LHCN-M2 (cell line): Measurements from ENCODE around the gene MAMSTR. TPM values are rescaled to one million over a fixed set of nuclear protein-coding genes. Genes with fewer than 3 reads are reported as not detected.

Experiments
- DNase-seq: peaks from one replicate; pipeline ENCODE4 v3.0.0-alpha.2; 2012; ENCODE audit warnings: low read depth
- total RNA-seq: library from RNA; depleted of rRNA; stranded (reverse); fragments of >200 nt; gene quantifications from 2 replicates; pipeline ENCODE4 v1.2.3, GENCODE V29; 2014; rRNA removed

MAMSTR gene
- total RNA-seq, 1 experiment from 2014 or later: 3.5 TPM

DNA sequence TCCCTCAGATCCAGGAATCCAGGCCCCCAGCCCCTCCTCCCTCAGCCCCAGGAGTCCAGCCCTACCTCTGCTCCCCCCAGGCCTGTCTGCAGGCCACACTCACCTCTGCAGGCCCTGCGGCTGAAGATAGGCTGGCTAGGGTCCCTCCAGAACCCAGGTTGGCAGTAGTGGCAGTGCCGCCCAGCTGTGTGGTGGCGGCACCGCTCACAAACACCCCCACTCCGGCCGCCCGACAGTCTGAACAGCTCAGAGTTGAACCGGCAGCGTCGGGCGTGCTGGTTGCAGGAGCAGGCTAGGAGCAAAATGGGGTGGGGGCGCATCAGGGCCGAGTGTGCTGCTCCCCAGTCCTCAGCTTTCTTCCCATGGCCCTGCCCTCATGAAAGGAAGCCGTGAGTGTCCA lies 55.0 kb downstream of the MAMSTR start:
- no peak for DNase-seq

DNA sequence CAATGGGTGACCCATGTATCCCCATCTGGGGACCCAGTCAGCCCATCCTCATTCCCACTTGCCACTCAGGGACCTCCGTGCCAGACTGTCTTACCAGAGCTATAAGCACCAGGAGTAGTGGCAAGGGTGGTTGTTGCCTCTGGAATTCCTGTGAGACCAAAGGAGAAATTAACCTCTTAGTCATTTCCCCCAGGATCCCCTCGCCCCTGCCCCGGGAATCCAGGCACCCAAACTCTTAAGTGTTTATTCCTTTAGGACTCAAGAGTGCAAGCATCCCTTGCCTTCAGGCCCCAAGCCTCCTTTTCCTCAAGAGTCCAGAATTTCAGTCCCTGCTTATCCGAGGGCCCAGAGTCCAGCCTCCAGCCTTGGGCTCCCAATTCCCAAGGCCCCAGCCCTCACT lies 55.9 kb downstream of the MAMSTR start:
- DNase-seq: no peak

Other genes with a start within 250 kb of the MAMSTR start
- 0.06 and 0.13 TPM in 2 replicates for gene LMTK3, start 207.9 kb downstream of the MAMSTR start, total RNA-seq
- not detected in 2 replicates for gene SULT2B1, start 167.6 kb downstream of the MAMSTR start, total RNA-seq
- gene SPACA4, start 113.0 kb downstream of the MAMSTR start, total RNA-seq: not detected in 2 replicates
- gene FAM83E, start 104.6 kb downstream of the MAMSTR start, total RNA-seq: not detected in 2 replicates
- gene RPL18, start 100.5 kb downstream of the MAMSTR start, total RNA-seq: 1,651 and 2,205 TPM in 2 replicates
- 13.3 and 16.2 TPM in 2 replicates for gene SPHK2, start 100.2 kb downstream of the MAMSTR start, total RNA-seq
- gene DBP, start 82.3 kb downstream of the MAMSTR start, total RNA-seq: 2.9 and 4.8 TPM in 2 replicates
- gene CA11, start 73.5 kb downstream of the MAMSTR start, total RNA-seq: 0.83 and 2.4 TPM in 2 replicates
- not detected in 2 replicates for gene NTN5, start 46.7 kb downstream of the MAMSTR start, total RNA-seq
- not detected in 2 replicates for gene FUT2, start 23.8 kb downstream of the MAMSTR start, total RNA-seq
- 0.11 and 0.26 TPM in 2 replicates for gene RASIP1, start 20.9 kb upstream of the MAMSTR start, total RNA-seq
- gene IZUMO1, start 27.2 kb upstream of the MAMSTR start, total RNA-seq: not detected in 2 replicates
- gene FUT1, start 32.9 kb upstream of the MAMSTR start, total RNA-seq: not detected in 2 replicates
- not detected in 2 replicates for gene FGF21, start 35.8 kb upstream of the MAMSTR start, total RNA-seq
- gene BCAT2, start 91.3 kb upstream of the MAMSTR start, total RNA-seq: 23.8 and 26.5 TPM in 2 replicates
- gene HSD17B14, start 116.8 kb upstream of the MAMSTR start, total RNA-seq: not detected in 2 replicates
- 21.3 and 27.8 TPM in 2 replicates for gene PLEKHA4, start 148.9 kb upstream of the MAMSTR start, total RNA-seq
- gene PPP1R15A, start 152.7 kb upstream of the MAMSTR start, total RNA-seq: 55.7 and 58.2 TPM in 2 replicates
- gene TULP2, start 179.0 kb upstream of the MAMSTR start, total RNA-seq: not detected in 2 replicates
- 213 and 221 TPM in 2 replicates for gene NUCB1, start 180.6 kb upstream of the MAMSTR start, total RNA-seq
- gene DHDH, start 214.0 kb upstream of the MAMSTR start, total RNA-seq: 0.96 TPM in 1 of 2 replicates, not detected in the other
- 170 and 176 TPM in 2 replicates for gene BAX, start 235.2 kb upstream of the MAMSTR start, total RNA-seq
- gene FTL, start 245.6 kb upstream of the MAMSTR start, total RNA-seq: 2,158 and 2,177 TPM in 2 replicates